CD4-positive, CD25-positive, alpha-beta regulatory T cell (primary cell): ENCODE data around the gene NUP210. TPM values are rescaled to one million over a fixed set of nuclear protein-coding genes. Genes with fewer than 3 reads are reported as not detected.

ENCODE experiments used
- ATAC-seq, 2 donors: fragments of 150-1000 bp; cut with Tn5 transposase; one replicate each; pipeline ENCODE4 v1.10.0; 2021; ENCODE audit warnings: low read depth in 2 of 2, moderate number of reproducible peaks in 2 of 2, moderate library complexity in 1 of 2
- DNase-seq, 3 donors: peaks; one replicate each; pipeline versions ENCODE4 v3.0.0 to v3.0.0-alpha.2; 2012 to 2022; ENCODE audit warnings: mixed read lengths in 1 of 3
- H3K27ac ChIP-seq: one replicate; pipeline ENCODE4 v1.7.0; 2013; ENCODE audit warnings: mild to moderate bottlenecking, low read length; ENCODE audit not compliant: insufficient read depth, poor library complexity, severe bottlenecking
- H3K27me3 ChIP-seq: one replicate; pipeline ENCODE4 v1.7.0; 2013; ENCODE audit warnings: low read length; ENCODE audit not compliant: control insufficient read depth, insufficient read depth
- H3K36me3 ChIP-seq: one replicate; pipeline ENCODE4 v1.7.0; 2013; ENCODE audit warnings: mild to moderate bottlenecking, low read length, moderate library complexity; ENCODE audit not compliant: control insufficient read depth, insufficient read depth
- H3K4me1 ChIP-seq: 2 replicates; pipeline ENCODE4 v1.7.0; 2013; ENCODE audit warnings: mild to moderate bottlenecking, low read length; ENCODE audit not compliant: insufficient read depth, control insufficient read depth, poor library complexity, severe bottlenecking
- H3K4me3 ChIP-seq: one replicate; pipeline ENCODE4 v1.7.0; 2013; ENCODE audit warnings: low read depth, mild to moderate bottlenecking, low read length, moderate library complexity
- H3K9me3 ChIP-seq, 2 experiments: 1 replicate in 1 of 2; 2 replicates in 1 of 2; pipeline ENCODE4 v1.7.0; 2013; ENCODE audit warnings: low read length in 2 of 2, mild to moderate bottlenecking in 1 of 2, moderate library complexity in 1 of 2; ENCODE audit not compliant: control insufficient read depth in 2 of 2
- H3K27ac Mint-ChIP-seq, 3 donors: one replicate each; pipeline ENCODE4 v1.8.0; 2020 to 2022; ENCODE audit warnings: mild to moderate bottlenecking in 3 of 3, mixed read lengths in 3 of 3, moderate library complexity in 2 of 3
- H3K27me3 Mint-ChIP-seq: one replicate; pipeline ENCODE4 v1.8.0; 2022; ENCODE audit warnings: mild to moderate bottlenecking, mixed read lengths
- H3K36me3 Mint-ChIP-seq: one replicate; pipeline ENCODE4 v1.8.0; 2020; ENCODE audit warnings: mixed read lengths
- H3K4me1 Mint-ChIP-seq, 4 donors: one replicate each; pipeline ENCODE4 v1.8.0; 2020 to 2022; ENCODE audit warnings: mixed read lengths in 4 of 4, mild to moderate bottlenecking in 1 of 4
- H3K4me3 Mint-ChIP-seq, 4 donors: one replicate each; pipeline ENCODE4 v1.8.0; 2020 to 2022; ENCODE audit warnings: mild to moderate bottlenecking in 4 of 4, mixed read lengths in 4 of 4, moderate library complexity in 3 of 4
- H3K9me3 Mint-ChIP-seq, 7 donors: one replicate each; pipeline ENCODE4 v1.8.0; 2020 to 2022; ENCODE audit warnings: mixed read lengths in 7 of 7, mild to moderate bottlenecking in 3 of 7, moderate library complexity in 2 of 7
- polyA plus RNA-seq, 4 donors: library from polyadenylated mRNA; unstranded; fragments of 300-500 nt; fragmentation: Illumina TruSeq; gene quantifications; one replicate each; pipeline ENCODE4 v1.2.3, GENCODE V29; 2021
- total RNA-seq: library from RNA; stranded (reverse); gene quantifications from one replicate; pipeline ENCODE4 v1.2.3, GENCODE V29; 2022

The NUP210 gene
- total and polyA plus RNA-seq, 5 donors from 2014 or later, result 42.4 to 125 (median 45.4) TPM

- Histone ChIP-seq H3K4me1 (peaks cover 76% of the 10 kb centered on the region), H3K27me3 (no peaks in the 10 kb centered on the region), H3K9me3 (no peaks in the 10 kb centered on the region), H3K36me3 (no peaks in the 10 kb centered on the region), H3K4me3 (peak overlapping the region; percentile 85), H3K27ac (peak overlapping the region; percentile 97)
- ATAC-seq (peak; percentile 69 to 71), DNase-seq (peak; percentile 54 to 69 (median 56))
- H3K4me3 Mint-ChIP-seq, result peak overlapping the region; percentile 78 to 91 (median 90)
- H3K9me3 Mint-ChIP-seq, result no peaks in the 10 kb centered on the region
- H3K27me3 Mint-ChIP-seq, result peaks cover 4% of the 10 kb centered on the region
- peak overlapping the region; percentile 88 to 95 (median 92) for H3K27ac Mint-ChIP-seq
- peaks cover 18 to 77% (median 52%) of the 10 kb centered on the region in 4 donors for H3K4me1 Mint-ChIP-seq
- H3K36me3 Mint-ChIP-seq, result peaks cover 3% of the 10 kb centered on the region
Observed at GRCh38 chr3:13419505-13420044, 547 bp downstream of the NUP210 start.

GRCh38 chr3:13417166-13417947, 2.8 kb downstream of the NUP210 start:
- peaks cover 17 to 83% (median 64%) of the 10 kb centered on the region in 4 donors for H3K4me1 Mint-ChIP-seq
- DNase-seq (no peak), ATAC-seq (no peak)
- Histone ChIP-seq H3K4me3 (peak overlapping the region; percentile 61), H3K4me1 (peaks cover 85% of the 10 kb centered on the region), H3K9me3 (no peaks in the 10 kb centered on the region), H3K36me3 (no peaks in the 10 kb centered on the region), H3K27ac (peak overlapping the region; percentile 97), H3K27me3 (no peaks in the 10 kb centered on the region)
- peak overlapping the region; percentile 88 to 99 (median 93) for H3K27ac Mint-ChIP-seq
- no peaks in the 10 kb centered on the region for H3K9me3 Mint-ChIP-seq
- peaks cover 4% of the 10 kb centered on the region for H3K27me3 Mint-ChIP-seq
- H3K36me3 Mint-ChIP-seq, result peaks cover 3% of the 10 kb centered on the region
- peak overlapping the region; percentile 78 to 91 (median 90) for H3K4me3 Mint-ChIP-seq

GRCh38 chr3:13415997-13416793, 3.9 kb downstream of the NUP210 start:
- H3K9me3 Mint-ChIP-seq, result no peaks in the 10 kb centered on the region
- Histone ChIP-seq H3K36me3 (no peaks in the 10 kb centered on the region), H3K27ac (peak overlapping the region; percentile 97), H3K4me3 (peak overlapping the region; percentile 61), H3K4me1 (peaks cover 78% of the 10 kb centered on the region), H3K27me3 (no peaks in the 10 kb centered on the region), H3K9me3 (no peaks in the 10 kb centered on the region)
- peak overlapping the region; percentile 88 to 99 (median 93) for H3K27ac Mint-ChIP-seq
- peak in 1 of 3 donors; percentile 32 for DNase-seq
- peaks cover 9 to 76% (median 55%) of the 10 kb centered on the region in 4 donors for H3K4me1 Mint-ChIP-seq
- H3K27me3 Mint-ChIP-seq, result peaks cover 4% of the 10 kb centered on the region
- no peak for ATAC-seq
- peak overlapping the region; percentile 86 to 91 (median 88) for H3K4me3 Mint-ChIP-seq
- peaks cover 3% of the 10 kb centered on the region for H3K36me3 Mint-ChIP-seq

DNA sequence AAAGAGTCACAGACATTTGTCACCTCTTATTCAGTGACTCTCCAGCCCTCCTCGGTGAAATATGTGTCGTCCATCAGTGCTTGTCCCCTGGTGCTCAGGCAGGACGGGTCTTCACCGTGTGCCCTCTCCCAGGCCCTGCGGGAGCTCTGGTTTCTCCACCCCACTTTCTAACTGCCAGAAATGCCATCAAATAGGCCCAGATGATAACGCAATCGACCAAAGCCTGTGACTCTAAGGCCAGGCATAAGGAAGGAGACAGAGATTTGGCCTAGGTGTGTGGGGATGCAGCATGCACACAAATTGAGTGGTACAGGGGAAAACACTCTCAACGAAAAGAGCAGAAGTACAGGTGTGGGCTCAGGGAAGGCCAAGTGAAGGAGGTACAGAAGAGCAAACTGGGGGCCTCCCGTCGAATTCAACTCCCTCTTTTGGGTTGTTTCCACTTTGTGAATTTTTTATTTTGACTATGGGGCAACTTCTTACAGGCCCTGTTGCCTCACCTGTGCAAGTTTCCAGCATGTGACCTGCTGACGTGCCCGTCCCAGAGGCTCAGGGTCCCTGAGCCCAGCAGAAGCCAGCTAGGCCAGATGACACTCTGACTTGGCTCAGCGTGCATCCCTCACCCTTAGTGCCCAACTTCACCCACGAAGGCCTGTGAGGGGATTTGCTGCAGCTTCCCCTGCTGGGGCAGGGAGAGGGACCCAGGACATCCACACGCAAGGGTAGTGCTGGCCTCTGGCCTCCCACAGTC, 4.7 kb downstream of the NUP210 start:
- no peaks in the 10 kb centered on the region for H3K27me3 Mint-ChIP-seq
- peak overlapping the region; percentile 86 to 91 (median 90) for H3K4me3 Mint-ChIP-seq
- ATAC-seq (no peak), DNase-seq (peak in 1 of 3 donors; percentile 12)
- peak overlapping the region; percentile 88 to 99 (median 93) for H3K27ac Mint-ChIP-seq
- Histone ChIP-seq H3K4me3 (peak overlapping the region; percentile 61), H3K4me1 (peaks cover 72% of the 10 kb centered on the region), H3K36me3 (no peaks in the 10 kb centered on the region), H3K9me3 (no peaks in the 10 kb centered on the region), H3K27me3 (no peaks in the 10 kb centered on the region), H3K27ac (peak overlapping the region; percentile 97)
- peaks cover 5 to 73% (median 50%) of the 10 kb centered on the region in 4 donors for H3K4me1 Mint-ChIP-seq
- peaks cover 3% of the 10 kb centered on the region for H3K36me3 Mint-ChIP-seq
- no peaks in the 10 kb centered on the region for H3K9me3 Mint-ChIP-seq

DNA sequence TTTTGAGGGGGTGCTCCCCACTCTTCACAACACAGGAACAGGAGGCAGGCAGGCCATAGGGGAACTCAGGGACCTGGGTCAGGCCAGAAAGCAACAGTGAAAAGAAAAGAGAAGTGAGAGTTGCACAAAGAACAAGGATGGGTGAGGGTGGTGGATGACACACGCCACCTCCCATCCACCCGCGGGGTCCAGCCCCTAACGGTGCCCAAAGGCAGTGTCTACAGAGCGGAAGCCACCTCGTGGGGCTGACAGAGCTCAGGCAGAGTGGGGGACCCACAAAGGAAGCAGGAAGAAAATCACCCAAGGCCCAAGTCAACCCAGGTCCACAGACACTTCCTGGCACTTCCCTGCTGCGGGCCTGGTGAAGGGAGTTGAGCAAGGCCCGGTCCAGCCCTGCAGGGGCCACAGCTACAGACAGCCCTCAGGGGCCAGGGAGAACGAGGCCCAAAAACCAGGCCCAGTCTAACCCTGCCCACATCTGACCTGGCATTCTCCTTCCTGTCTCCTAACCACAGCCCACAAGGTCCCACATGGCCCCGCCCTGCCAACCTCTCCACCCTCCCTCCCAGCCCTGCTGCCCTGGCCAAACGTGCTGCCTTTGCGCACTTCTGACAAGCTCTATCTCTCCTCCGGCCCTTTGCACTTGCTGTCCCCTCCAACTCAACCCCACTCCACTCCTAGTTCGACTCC, 5.9 kb downstream of the NUP210 start:
- H3K9me3 ChIP-seq, result no peaks in the 10 kb centered on the region
- Mint-ChIP-seq H3K27me3 (no peaks in the 10 kb centered on the region), H3K4me1 (peaks cover 5 to 77% (median 49%) of the 10 kb centered on the region in 4 donors), H3K36me3 (peaks cover 4% of the 10 kb centered on the region), H3K27ac (peak overlapping the region; percentile 88 to 94 (median 93)), H3K4me3 (peak overlapping the region; percentile 86 to 91 (median 90)), H3K9me3 (peaks cover 0 to 5% (median 0%) of the 10 kb centered on the region in 7 donors)
- DNase-seq (peak; percentile 49 to 91 (median 68)), ATAC-seq (peak; percentile 94 to 95)
- H3K27ac ChIP-seq, result peak overlapping the region; percentile 97
- no peaks in the 10 kb centered on the region for H3K27me3 ChIP-seq
- H3K4me1 ChIP-seq, result peaks cover 66% of the 10 kb centered on the region
- H3K4me3 ChIP-seq, result peak overlapping the region; percentile 51
- H3K36me3 ChIP-seq, result peaks cover 2% of the 10 kb centered on the region

DNA sequence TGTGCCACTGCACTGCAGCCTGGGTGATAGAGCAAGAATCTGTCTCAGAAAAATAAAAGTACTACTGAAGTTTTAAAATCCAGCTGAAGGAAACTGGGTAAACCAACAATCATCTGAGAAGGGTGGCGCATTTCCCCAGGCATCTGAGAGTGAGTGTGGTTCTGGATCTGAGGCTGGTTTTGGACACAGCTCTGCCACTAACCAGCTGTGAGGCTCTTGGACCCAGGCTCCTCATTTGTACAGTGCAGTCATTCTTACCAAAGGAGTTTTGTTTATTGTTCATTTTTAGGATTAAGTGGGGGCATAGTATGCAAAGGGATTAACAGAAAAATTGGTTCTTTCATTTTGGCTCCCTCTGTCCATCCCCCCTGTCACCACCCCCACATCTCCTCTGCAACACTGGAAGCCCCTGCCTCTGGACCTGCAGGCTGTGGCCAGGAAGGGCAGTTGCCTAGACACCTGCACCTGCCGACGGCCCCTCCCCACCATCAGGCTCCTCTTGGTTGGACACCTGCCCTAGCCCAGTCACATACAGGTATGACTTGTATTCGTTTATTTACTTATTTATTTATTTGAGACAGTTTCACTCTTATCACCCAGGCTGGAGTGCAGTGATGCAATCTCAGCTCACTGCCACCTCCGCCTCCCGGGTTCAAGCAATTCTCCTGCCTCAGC, 8.8 kb downstream of the NUP210 start:
- Mint-ChIP-seq H3K4me3 (no peak overlapping the region), H3K9me3 (peaks cover 0 to 9% (median 0%) of the 10 kb centered on the region in 7 donors), H3K4me1 (peaks cover 6 to 70% (median 43%) of the 10 kb centered on the region in 4 donors)

More for the DNA sequence above, 8.8 kb downstream of the NUP210 start:
- H3K4me1 ChIP-seq, result peaks cover 47% of the 10 kb centered on the region
- Mint-ChIP-seq H3K36me3 (peaks cover 11% of the 10 kb centered on the region), H3K27me3 (no peaks in the 10 kb centered on the region), H3K27ac (peak overlapping the region in 2 of 3 donors; percentile 15 to 63)
- H3K27ac ChIP-seq, result no peak overlapping the region
- ATAC-seq (no peak), DNase-seq (no peak)
- H3K36me3 ChIP-seq, result peaks cover 12% of the 10 kb centered on the region
- no peak overlapping the region for H3K4me3 ChIP-seq
- peaks cover 10 to 13% of the 10 kb centered on the region in 2 experiments for H3K9me3 ChIP-seq
- H3K27me3 ChIP-seq, result no peaks in the 10 kb centered on the region
